Prostate gland (tissue), 2 donors: ENCODE results near the gene BYSL.

Source experiments
- CTCF ChIP-seq, 4 experiments: fragments of 200-600 bp in 2 of 4; fragments of 450-650 bp in 2 of 4; sonication (generic) in 2 of 4; IDR thresholded peaks; 1 replicate in 3 of 4; 2 replicates in 1 of 4; pipeline ENCODE4 v1.5.1; 2016 to 2019; ENCODE audit warnings: antibody characterized with exemption in 4 of 4, mild to moderate bottlenecking in 2 of 4, moderate library complexity in 2 of 4
- POLR2A ChIP-seq: fragments of 450-650 bp; IDR thresholded peaks from one replicate; pipeline ENCODE4 v1.6.1; 2016; ENCODE audit warnings: antibody characterized with exemption, mild to moderate bottlenecking
- POLR2AphosphoS5 ChIP-seq: sonication (generic); formaldehyde crosslinking; IDR thresholded peaks from one replicate; pipeline ENCODE4 v1.6.1; 2017; ENCODE audit warnings: antibody characterized with exemption

GRCh38 chr6:41939848-41940758 is 18.8 kb downstream of the BYSL start:
- TF ChIP-seq CTCF (IDR thresholded peaks at IDR 0.05), result no peak
- TF ChIP-seq POLR2AphosphoS5, result no peak
- no peak for TF ChIP-seq POLR2A
